ENCODE measurements around the gene CYP4F2.
"Not testable (repeated sequence)": the region's sequence is repeated elsewhere in the genome, so short reads cannot be mapped to it uniquely, and the experiment has no call there.

- TF ChIP-seq POLR2A, CTCF (IDR thresholded peaks at IDR 0.05): not testable (repeated sequence)
Observed at GRCh38 chr19:15900032-15900431, 2.2 kb upstream of the CYP4F2 start.
